HepG2 (cell line): Measurements from ENCODE around the gene RASSF7. TPM values are rescaled to one million over a fixed set of nuclear protein-coding genes. Genes with fewer than 3 reads are reported as not detected.

Experiments used
- CREM ChIP-seq, 2 experiments: sonication (generic) in 1 of 2; formaldehyde crosslinking in 1 of 2; IDR thresholded peaks; 2 replicates each; pipeline versions ENCODE4 v1.4.0 to v1.6.1; 2016 to 2020; ENCODE audit warnings: antibody characterized with exemption in 1 of 2, mild to moderate bottlenecking in 1 of 2, missing genetic modification reagents in 1 of 2
- CTCF ChIP-seq: sonication (generic); formaldehyde crosslinking; IDR thresholded peaks from 2 replicates; pipeline ENCODE4 v1.5.0; 2020; ENCODE audit warnings: mild to moderate bottlenecking, missing genetic modification reagents, moderate library complexity
- FOXO1 ChIP-seq: sonication (generic); formaldehyde crosslinking; IDR thresholded peaks from 2 replicates; pipeline ENCODE4 v1.4.0; 2020; ENCODE audit warnings: missing genetic modification reagents
- KLF12 ChIP-seq: sonication (generic); formaldehyde crosslinking; IDR thresholded peaks from 2 replicates; pipeline ENCODE4 v1.4.0; 2020; ENCODE audit warnings: missing genetic modification reagents, borderline replicate concordance
- MIER3 ChIP-seq: IDR thresholded peaks from 2 replicates; pipeline ENCODE4 v1.6.1; 2016; ENCODE audit warnings: missing compliant biosample characterization, borderline replicate concordance
- NFE2L2 ChIP-seq: fragments of 150-350 bp; IDR thresholded peaks from 2 replicates; pipeline ENCODE4 v1.6.1; 2014; ENCODE audit warnings: low read length
- NR2F1 ChIP-seq, 2 experiments: fragments of 450-650 bp in 1 of 2; formaldehyde crosslinking in 1 of 2; IDR thresholded peaks; 2 replicates each; pipeline versions ENCODE4 v1.5.0 to v1.6.1; 2016 to 2020; ENCODE audit warnings: mild to moderate bottlenecking in 1 of 2, missing compliant biosample characterization in 1 of 2, missing genetic modification reagents in 1 of 2, moderate library complexity in 1 of 2
- PTBP1 ChIP-seq: fragments of 200-400 bp; formaldehyde crosslinking; IDR thresholded peaks from 2 replicates; pipeline ENCODE4 v1.6.1; 2018; ENCODE audit warnings: low read length, low read depth; ENCODE audit not compliant: poor library complexity, severe bottlenecking
- RBAK ChIP-seq: sonication (generic); formaldehyde crosslinking; IDR thresholded peaks from 2 replicates; pipeline ENCODE4 v1.5.1; 2020; ENCODE audit warnings: mild to moderate bottlenecking, missing genetic modification reagents
- SP2 ChIP-seq: sonication (generic); formaldehyde crosslinking; IDR thresholded peaks from 2 replicates; pipeline ENCODE4 v1.5.1; 2020; ENCODE audit warnings: mild to moderate bottlenecking, missing genetic modification reagents
- TBL1XR1 ChIP-seq: fragments of 150-350 bp; IDR thresholded peaks from 2 replicates; pipeline ENCODE4 v1.6.1; 2014; ENCODE audit warnings: borderline replicate concordance, low read length; ENCODE audit not compliant: partially characterized antibody
- TBX2 ChIP-seq: sonication (generic); formaldehyde crosslinking; IDR thresholded peaks from 2 replicates; pipeline ENCODE4 v1.5.0; 2020; ENCODE audit warnings: missing genetic modification reagents, mild to moderate bottlenecking, borderline replicate concordance
- TP53 ChIP-seq: sonication (generic); formaldehyde crosslinking; conservative IDR thresholded peaks from 2 replicates; pipeline ENCODE4 v1.4.0; 2020; ENCODE audit warnings: missing genetic modification reagents
- ZBTB7B ChIP-seq: sonication (generic); formaldehyde crosslinking; IDR thresholded peaks from 2 replicates; pipeline ENCODE4 v1.4.0; 2020; ENCODE audit warnings: missing genetic modification reagents
- ZNF430 ChIP-seq: sonication (generic); formaldehyde crosslinking; IDR thresholded peaks from 2 replicates; pipeline ENCODE4 v1.9.0; 2021; ENCODE audit warnings: mild to moderate bottlenecking, missing genetic modification reagents
- ZNF580 ChIP-seq: IDR thresholded peaks from 2 replicates; pipeline ENCODE4 v1.6.1; 2016; ENCODE audit warnings: low read depth, borderline replicate concordance
- ZNF709 ChIP-seq: sonication (generic); formaldehyde crosslinking; IDR thresholded peaks from 2 replicates; pipeline ENCODE4 v1.5.0; 2020; ENCODE audit warnings: mild to moderate bottlenecking, missing genetic modification reagents
- ZSCAN31 ChIP-seq: sonication (generic); formaldehyde crosslinking; IDR thresholded peaks from 2 replicates; pipeline ENCODE4 v1.5.0; 2020; ENCODE audit warnings: low read depth, mild to moderate bottlenecking, missing genetic modification reagents
- polyA plus RNA-seq, 8 experiments: library from polyadenylated mRNA; depleted of rRNA in 3 of 8; stranded (reverse) in 7 of 8; unstranded in 1 of 8; fragments of >200 nt; fragmentation: Illumina TruSeq in 4 of 8; extraction: Trizol in 4 of 8; gene quantifications; 2 replicates each; pipeline versions ENCODE4 v1.2.1 to v1.2.3, GENCODE V29; 2011 to 2016; ENCODE audit warnings: low read depth in 4 of 8, missing spikeins in 1 of 8, mixed read lengths in 1 of 8; ENCODE audit not compliant: insufficient read depth in 1 of 8
- total RNA-seq, 5 experiments: library from RNA; depleted of rRNA; stranded (reverse); fragments of >200 nt; fragmentation: Illumina TruSeq; extraction: Trizol; gene quantifications; 2 replicates each; pipeline ENCODE4 v1.2.3, GENCODE V29; 2016; ENCODE audit warnings: low read depth in 1 of 5
- TF ChIP-seq, protein P1 (sequence below): sonication (generic); formaldehyde crosslinking; IDR thresholded peaks from 2 replicates; pipeline ENCODE4 v1.4.0; 2020; ENCODE audit warnings: mild to moderate bottlenecking, missing genetic modification reagents
- TF ChIP-seq, protein P2 (sequence below): sonication (generic); formaldehyde crosslinking; IDR thresholded peaks from 2 replicates; pipeline ENCODE4 v1.8.1; 2022; ENCODE audit warnings: mild to moderate bottlenecking, missing genetic modification reagents

The RASSF7 gene
- total and polyA plus RNA-seq, 2 of the 13 experiments (the other 11 are each of a cell fraction or from before 2014, with no cell fraction given) = 20.2 to 28.6 TPM

DNA sequence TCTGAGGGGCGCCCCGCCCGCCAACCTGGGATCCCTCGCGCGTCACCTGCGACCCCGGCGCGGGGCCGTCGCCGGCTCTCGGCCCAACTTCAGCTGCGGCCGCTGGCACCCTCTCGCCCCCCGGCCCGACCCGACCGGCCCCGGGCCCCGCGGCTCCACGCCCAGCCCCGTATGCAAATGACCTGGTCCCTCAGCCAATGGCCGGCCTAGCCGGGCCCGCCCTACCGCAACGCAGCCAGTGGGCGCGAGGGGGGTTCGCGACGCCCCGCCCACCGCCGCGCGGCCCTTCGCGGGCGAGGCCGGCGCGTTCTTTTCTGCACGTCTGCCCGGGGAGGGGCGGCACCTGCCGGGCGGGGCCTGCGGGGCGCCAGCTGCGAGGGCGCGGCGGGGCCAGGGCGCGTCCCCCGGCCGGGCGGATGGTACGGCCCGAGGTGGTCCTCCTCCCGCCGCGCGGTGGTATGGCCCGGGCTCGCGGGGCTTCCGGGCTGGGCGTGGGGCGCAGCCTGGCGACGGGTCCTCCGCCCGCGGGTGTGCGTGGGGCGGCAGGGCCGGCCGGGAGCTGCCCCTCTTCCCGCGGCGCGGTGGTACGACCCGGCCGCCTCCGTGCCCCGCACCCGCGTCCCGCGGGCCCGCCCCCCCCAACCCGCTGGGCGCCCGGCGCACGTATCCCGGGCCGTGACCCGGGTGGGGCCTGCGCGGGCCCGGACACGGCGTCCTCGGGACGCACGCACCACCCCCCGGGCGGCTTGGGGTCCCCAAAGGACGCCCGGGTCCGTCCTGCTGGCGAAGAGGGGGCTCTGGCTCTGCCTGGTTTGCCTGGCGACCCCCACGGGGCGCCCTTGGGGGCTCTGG lies 7.8 kb downstream of the RASSF7 start (continued):
- peak; percentile 33; the same call in 1 of the 2 replicates for TF ChIP-seq TBX2
- no peak for TF ChIP-seq CTCF
- no peak for TF ChIP-seq ZSCAN31
- TF ChIP-seq TP53 (CRISPR knock-in tag) = no peak
- TF ChIP-seq, protein P1, sequence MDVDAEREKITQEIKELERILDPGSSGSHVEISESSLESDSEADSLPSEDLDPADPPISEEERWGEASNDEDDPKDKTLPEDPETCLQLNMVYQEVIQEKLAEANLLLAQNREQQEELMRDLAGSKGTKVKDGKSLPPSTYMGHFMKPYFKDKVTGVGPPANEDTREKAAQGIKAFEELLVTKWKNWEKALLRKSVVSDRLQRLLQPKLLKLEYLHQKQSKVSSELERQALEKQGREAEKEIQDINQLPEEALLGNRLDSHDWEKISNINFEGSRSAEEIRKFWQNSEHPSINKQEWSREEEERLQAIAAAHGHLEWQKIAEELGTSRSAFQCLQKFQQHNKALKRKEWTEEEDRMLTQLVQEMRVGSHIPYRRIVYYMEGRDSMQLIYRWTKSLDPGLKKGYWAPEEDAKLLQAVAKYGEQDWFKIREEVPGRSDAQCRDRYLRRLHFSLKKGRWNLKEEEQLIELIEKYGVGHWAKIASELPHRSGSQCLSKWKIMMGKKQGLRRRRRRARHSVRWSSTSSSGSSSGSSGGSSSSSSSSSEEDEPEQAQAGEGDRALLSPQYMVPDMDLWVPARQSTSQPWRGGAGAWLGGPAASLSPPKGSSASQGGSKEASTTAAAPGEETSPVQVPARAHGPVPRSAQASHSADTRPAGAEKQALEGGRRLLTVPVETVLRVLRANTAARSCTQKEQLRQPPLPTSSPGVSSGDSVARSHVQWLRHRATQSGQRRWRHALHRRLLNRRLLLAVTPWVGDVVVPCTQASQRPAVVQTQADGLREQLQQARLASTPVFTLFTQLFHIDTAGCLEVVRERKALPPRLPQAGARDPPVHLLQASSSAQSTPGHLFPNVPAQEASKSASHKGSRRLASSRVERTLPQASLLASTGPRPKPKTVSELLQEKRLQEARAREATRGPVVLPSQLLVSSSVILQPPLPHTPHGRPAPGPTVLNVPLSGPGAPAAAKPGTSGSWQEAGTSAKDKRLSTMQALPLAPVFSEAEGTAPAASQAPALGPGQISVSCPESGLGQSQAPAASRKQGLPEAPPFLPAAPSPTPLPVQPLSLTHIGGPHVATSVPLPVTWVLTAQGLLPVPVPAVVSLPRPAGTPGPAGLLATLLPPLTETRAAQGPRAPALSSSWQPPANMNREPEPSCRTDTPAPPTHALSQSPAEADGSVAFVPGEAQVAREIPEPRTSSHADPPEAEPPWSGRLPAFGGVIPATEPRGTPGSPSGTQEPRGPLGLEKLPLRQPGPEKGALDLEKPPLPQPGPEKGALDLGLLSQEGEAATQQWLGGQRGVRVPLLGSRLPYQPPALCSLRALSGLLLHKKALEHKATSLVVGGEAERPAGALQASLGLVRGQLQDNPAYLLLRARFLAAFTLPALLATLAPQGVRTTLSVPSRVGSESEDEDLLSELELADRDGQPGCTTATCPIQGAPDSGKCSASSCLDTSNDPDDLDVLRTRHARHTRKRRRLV = no peak
- TF ChIP-seq CREM (IDR thresholded peaks at IDR 0.05) = no peak
- no peak for TF ChIP-seq CREM (CRISPR knock-in tag; IDR thresholded peaks at IDR 0.05)
- TF ChIP-seq MIER3 (CRISPR knock-in tag) = no peak
- peak; percentile 82; the same call in 1 of the 2 replicates for TF ChIP-seq KLF12 (CRISPR knock-in tag)
- no peak for TF ChIP-seq RBAK (CRISPR knock-in tag)
- TF ChIP-seq SP2 (CRISPR knock-in tag) = peak; percentile 80
- no peak for TF ChIP-seq FOXO1 (CRISPR knock-in tag)
- TF ChIP-seq ZBTB7B (CRISPR knock-in tag) = peak; percentile 34; the same call in 1 of the 2 replicates
- TF ChIP-seq PTBP1 = no peak
- TF ChIP-seq NR2F1 (CRISPR knock-in tag; IDR thresholded peaks at IDR 0.05) = no peak
- no peak for TF ChIP-seq ZNF430 (CRISPR knock-in tag)
- TF ChIP-seq NFE2L2 = no peak
- no peak for TF ChIP-seq TBL1XR1
- TF ChIP-seq ZNF580 = no peak
- TF ChIP-seq ZNF709 (CRISPR knock-in tag) = no peak
- TF ChIP-seq, protein P2, sequence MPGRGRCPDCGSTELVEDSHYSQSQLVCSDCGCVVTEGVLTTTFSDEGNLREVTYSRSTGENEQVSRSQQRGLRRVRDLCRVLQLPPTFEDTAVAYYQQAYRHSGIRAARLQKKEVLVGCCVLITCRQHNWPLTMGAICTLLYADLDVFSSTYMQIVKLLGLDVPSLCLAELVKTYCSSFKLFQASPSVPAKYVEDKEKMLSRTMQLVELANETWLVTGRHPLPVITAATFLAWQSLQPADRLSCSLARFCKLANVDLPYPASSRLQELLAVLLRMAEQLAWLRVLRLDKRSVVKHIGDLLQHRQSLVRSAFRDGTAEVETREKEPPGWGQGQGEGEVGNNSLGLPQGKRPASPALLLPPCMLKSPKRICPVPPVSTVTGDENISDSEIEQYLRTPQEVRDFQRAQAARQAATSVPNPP (CRISPR knock-in tag) = no peak
